ENCODE results near the gene HDAC8.
"Not testable (repeated sequence)": the region's sequence is repeated elsewhere in the genome, so short reads cannot be mapped to it uniquely, and the experiment has no call there.

Gene HDAC8

GRCh38 chrX:72532366-72532765 lies 40.3 kb downstream of the HDAC8 start:
- DNase-seq (ENCODE audit: low read depth): no peak

- DNase-seq (ENCODE audit: low read depth): no peak
These were observed 45.8 kb downstream of the HDAC8 start for GRCh38 chrX:72526534-72527508.

DNA sequence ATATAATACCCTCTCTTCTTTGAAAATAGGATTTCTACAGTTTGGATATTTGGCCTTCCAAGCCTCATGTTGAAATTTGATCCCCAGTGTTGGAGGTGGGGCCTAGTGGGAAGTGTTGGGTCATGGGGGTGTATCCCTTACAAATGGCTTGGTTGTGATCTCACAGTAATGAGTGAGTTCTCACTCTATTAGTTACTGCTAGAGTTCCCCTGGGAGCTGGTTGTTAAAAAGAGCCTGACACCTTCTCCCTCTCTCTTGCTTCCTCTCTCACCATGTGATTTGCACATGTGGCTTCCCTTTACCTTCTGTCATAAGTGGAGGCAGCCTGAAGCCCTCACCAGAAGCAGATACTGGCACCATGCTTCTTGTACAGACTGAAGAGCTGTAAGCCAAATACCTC lies 73.9 kb downstream of the HDAC8 start:
- no peak for DNase-seq (ENCODE audit: low read depth)

GRCh38 chrX:72495046-72495445 lies 77.6 kb downstream of the HDAC8 start:
- no peak for DNase-seq (ENCODE audit: low read depth)

DNA sequence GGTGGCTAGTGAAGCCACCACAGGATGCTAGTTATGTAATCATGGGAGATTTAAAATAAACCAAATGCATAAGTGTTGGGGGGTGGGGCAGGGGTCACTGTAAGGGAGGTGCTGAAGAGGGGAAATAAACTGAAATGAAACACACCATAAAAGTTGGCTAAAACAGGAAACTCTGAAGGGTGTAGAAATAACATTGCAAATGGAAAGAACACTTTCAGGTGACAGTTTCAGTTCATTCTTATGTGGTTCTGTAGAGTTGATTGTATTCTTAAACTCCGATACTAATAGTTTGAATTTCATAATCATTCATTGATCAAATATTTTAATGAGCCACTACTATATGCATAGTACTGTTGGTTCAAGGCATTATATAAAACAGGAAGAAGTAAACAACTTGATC lies 80.1 kb downstream of the HDAC8 start:
- no peak for DNase-seq (ENCODE audit: low read depth)

- not testable (repeated sequence) for DNase-seq (ENCODE audit: low read depth)
These were observed 82.4 kb downstream of the HDAC8 start for GRCh38 chrX:72490221-72490620.

DNA sequence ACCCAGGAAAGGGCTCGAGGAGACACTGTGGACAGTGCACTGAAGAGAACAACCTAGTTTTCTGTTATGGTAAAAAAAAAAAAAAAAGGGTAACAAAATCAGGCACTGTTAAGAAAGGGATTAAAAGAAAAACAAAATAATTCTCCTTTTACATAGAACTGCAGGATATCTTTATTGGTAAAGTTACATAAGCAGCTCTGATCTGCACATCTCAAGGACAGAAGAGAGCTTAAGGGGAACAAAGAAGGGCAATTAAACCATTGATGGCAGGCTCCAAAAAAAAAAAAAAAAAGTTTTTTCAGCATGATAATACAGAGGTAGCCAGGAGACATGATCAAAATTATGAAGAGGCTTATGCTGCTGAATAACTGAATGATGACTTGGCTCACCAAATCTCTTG lies 85.0 kb downstream of the HDAC8 start:
- no peak for DNase-seq (ENCODE audit: low read depth)

DNA sequence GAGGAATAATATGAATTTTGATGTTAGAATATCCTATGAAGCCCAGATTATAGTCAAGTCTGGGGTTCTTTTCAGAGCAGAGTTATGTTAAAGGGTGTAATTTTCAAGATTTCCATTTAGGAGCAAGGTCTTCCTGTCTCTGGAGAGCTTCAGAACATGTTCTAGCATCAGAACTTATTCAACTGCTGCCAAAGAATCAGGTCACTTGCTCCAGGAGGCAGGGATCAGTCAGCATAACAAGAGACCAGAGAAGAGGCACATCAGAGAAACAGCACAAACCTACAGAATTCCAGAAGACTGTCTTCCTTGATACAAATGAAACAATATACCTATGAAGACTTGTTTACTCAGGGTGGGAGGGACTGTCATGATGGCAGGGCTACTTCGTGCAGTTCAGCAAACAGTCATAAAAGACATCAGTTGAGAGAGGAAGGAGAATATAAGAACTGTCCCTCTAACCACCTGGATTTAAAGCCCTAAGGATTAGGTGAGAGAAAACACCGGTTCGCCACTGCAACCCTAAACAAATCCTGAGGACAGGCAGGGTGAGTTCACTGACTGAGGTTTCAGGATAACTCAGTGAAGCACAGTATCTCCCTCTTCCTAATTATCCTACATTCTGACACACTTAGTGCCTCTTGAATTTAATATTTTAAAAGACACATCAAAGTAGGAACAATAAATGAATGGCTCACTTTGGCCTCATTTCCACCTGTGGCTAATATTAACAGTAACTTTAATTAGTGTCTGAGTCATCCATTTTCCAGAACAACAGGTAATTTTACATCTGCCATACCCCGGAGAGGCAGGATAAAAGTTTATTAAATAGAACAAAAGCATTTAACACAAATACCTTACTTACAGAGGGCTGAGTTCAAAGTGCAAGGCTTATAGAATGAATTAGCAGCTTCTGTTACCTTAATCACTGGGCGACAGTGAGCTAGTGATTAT lies 93.0 kb downstream of the HDAC8 start:
- no peak for DNase-seq (ENCODE audit: low read depth)

GRCh38 chrX:72478853-72479252 lies 93.8 kb downstream of the HDAC8 start:
- DNase-seq (ENCODE audit: low read depth): no peak

- DNase-seq (ENCODE audit: low read depth): no peak
These were observed 94.3 kb downstream of the HDAC8 start for GRCh38 chrX:72478351-72478750.

- no peak for DNase-seq (ENCODE audit: low read depth)
These were observed 94.9 kb downstream of the HDAC8 start for GRCh38 chrX:72477781-72478181.

GRCh38 chrX:72477376-72477775 lies 95.3 kb downstream of the HDAC8 start:
- DNase-seq (ENCODE audit: low read depth): no peak

DNA sequence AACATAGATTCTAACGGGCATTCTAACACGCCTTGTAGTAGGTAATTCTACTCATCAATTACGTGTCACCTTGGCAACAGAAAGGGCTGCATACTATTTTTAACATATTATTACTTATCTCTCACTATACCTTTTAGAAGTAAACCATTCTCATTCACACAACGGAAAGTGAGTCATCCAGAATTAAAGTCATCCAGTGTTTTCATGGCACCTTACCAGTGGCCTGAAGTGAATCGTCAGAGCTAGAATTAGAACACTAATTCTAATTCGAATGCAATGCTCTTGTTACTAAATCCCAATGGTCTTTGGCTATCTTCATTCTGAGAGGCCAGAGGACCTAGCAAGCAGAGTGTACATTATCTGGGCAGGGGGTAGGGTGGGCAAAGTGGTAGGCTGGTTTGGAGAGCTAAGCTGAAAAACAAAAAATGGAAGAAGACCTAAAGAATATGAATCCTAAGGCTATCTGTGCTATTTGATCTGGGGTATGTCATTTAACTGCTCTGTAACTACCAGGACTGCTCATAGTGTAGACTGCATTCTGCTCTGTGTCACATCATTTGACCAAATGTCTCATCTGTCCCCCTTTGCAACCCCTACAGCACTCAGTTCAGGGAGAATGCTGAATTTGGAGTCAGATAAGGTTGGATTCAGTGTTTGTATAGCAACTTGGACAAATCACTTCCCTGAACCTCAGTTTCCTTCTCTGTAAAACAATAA lies 96.5 kb downstream of the HDAC8 start:
- no peak for DNase-seq (ENCODE audit: low read depth)

DNA sequence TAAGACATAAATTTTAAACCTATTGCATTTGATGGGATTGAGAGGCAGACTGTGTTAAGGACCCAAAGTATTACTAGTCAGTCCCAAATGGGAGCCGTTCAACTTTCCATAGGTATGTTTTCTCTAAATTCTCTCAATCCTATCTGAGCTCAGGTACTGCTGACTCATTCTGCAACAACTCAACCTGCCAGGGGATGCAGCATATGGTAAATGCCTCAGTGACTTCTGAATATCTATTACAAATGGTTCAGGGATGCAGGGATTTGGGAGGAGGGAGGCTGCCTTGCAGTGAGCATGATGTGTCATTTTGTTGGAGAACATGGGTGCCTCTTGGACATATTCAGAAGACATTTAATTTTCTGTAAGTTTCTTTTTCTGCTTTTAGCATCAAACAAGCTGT lies 97.3 kb downstream of the HDAC8 start:
- DNase-seq (ENCODE audit: low read depth): no peak

GRCh38 chrX:72470532-72471223 lies 102.0 kb downstream of the HDAC8 start:
- DNase-seq (ENCODE audit: low read depth): no peak

DNA sequence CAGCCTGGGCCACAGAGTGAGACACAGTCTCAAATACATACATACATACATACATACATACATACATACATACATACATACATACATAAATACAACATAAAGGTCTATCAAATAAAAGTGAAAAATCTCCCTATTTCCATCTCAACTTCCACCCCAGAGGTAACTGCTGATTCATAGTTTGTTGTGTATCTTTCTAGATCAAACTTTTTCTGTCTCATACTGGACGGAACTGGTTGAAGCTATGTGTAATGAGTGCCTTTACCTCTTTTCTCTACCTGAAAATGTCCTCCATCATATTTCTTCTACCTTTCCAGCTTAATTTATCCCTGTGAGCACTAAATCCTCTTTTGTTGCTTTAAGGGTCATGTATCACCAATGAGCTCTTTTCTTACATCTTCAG lies 102.5 kb downstream of the HDAC8 start:
- no peak for DNase-seq (ENCODE audit: low read depth)

DNA sequence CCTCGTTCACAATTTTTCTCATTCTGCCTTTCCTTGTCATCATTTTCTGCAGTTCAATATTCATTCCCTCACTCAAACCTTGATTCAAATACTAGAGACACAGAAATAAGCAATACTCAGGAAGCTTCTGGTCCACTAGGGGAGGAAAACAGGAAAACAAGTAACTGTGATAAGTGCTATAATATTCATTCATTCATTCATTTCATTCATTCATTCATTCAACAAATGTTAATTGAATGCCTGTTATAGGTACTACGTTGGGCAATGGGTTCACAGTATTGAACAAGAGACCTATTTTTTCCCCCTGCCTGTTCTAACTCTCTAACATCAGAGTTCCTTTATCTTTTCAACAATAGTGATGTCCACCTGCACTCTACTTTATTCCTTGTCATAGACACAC lies 104.0 kb downstream of the HDAC8 start:
- DNase-seq (ENCODE audit: low read depth): no peak

DNA sequence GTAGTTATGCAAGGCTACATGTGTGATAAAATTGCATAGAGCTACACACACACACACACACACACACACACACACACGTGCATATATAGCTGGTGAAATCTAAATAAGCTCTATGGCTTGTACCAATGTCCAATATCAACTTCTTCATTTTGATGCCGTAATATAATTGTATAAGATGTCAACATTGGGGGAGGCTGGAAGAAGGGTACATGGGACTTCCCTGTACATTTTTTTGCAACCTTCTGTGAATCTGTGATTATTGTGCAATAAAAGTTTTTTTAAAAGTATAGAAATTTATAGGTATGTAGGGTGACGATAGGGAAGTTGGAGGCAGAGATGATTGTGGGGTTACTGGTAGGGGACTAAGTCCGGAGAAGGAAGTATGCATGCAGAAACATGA lies 105.5 kb downstream of the HDAC8 start:
- no peak for DNase-seq (ENCODE audit: low read depth)

DNA sequence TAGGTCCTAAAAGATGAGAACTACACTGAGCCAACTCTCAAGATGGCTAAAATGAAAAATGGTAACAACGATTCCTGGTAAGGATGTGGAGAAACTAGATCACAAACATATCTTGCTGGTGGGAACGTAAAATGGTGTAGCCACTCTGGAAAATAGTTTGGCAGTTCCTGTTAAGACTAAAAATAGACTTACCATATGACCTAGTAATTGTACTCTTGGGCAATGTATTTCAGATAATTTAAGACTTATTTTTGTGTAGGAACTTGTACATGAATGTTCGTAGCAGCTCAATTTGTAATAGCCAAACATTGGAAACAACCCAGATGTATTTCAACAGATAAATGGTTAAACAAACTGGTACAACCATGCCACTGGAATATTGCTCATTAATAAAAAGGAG lies 106.2 kb downstream of the HDAC8 start:
- DNase-seq (ENCODE audit: low read depth): no peak

- no peak for DNase-seq (ENCODE audit: low read depth)
These were observed 106.8 kb downstream of the HDAC8 start for GRCh38 chrX:72465889-72466288.

- no peak for DNase-seq (ENCODE audit: low read depth)
These were observed 110.9 kb downstream of the HDAC8 start for GRCh38 chrX:72461766-72462165.

DNA sequence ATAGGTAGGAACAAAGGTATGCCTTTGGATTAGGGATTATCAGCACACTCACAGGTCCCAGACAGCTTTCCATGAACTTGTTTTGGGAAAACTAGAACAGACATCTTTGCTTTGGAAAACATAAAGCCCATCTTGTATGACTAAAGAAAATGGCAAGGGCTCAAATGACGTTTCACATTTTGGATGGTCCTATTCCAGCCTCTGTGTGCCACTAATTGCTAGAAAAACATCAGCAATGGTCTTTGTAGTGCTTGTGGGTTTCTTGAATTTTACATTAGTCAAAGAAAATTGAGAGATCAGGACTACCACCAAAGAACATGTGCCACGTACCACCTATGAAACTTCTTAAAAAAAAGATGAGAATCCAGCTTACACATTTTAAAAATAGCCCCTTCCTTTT lies 111.4 kb downstream of the HDAC8 start:
- no peak for DNase-seq (ENCODE audit: low read depth)
